ENCODE data around the gene SDK1. TPM values are rescaled to one million over a fixed set of nuclear protein-coding genes. Genes with fewer than 3 reads are reported as not detected.

The SDK1 gene
- total and polyA plus RNA-seq, 2 experiments from 2014 or later, result 2.1 to 10.0 TPM

GRCh38 chr7:4119848-4120247 is 818.8 kb downstream of the SDK1 start:
- ATAC-seq, result no peak
- no peak overlapping the region for H3K4me3 ChIP-seq
- Mint-ChIP-seq H3K27ac (no peak overlapping the region), H3K27me3 (ENCODE audit: insufficient read depth, low read depth, poor library complexity) (peaks cover 5% of the 10 kb centered on the region), H3K4me1 (peaks cover 5% of the 10 kb centered on the region), H3K9me3 (peaks cover 37% of the 10 kb centered on the region), H3K4me3 (no peak overlapping the region), H3K36me3 (ENCODE audit: low read depth) (peaks cover 28% of the 10 kb centered on the region; the same call in 2 of the 3 replicates)
- DNase-seq (ENCODE audit: low spot score), result no peak
- TF ChIP-seq REST (IDR thresholded peaks at IDR 0.05; ENCODE audit: unreplicated experiment) (no peak), ETS1 (IDR thresholded peaks at IDR 0.05) (no peak), ZNF114 (CRISPR knock-in tag; IDR thresholded peaks at IDR 0.05) (no peak), NANOG (IDR thresholded peaks at IDR 0.05; ENCODE audit: borderline replicate concordance) (no peak), ZNF462 (CRISPR knock-in tag; IDR thresholded peaks at IDR 0.05) (no peak), CREB1 (CRISPR knock-in tag; IDR thresholded peaks at IDR 0.05; ENCODE audit: low read depth) (no peak), EZH2phosphoT487 (IDR thresholded peaks at IDR 0.05; ENCODE audit: unreplicated experiment) (no peak), ZNF331 (CRISPR knock-in tag; IDR thresholded peaks at IDR 0.05; ENCODE audit: low read depth) (no peak), CTCF (conservative IDR thresholded peaks at IDR 0.05; ENCODE audit: low read depth in 2 of 2) (no peak)
- H3K27me3 ChIP-seq (ENCODE audit: insufficient read depth), result no peaks in the 10 kb centered on the region
- no peaks in the 10 kb centered on the region for H3K79me2 ChIP-seq (replicated peaks; ENCODE audit: insufficient read depth)
- H4K20me1 ChIP-seq (replicated peaks; ENCODE audit: insufficient read depth), result no peaks in the 10 kb centered on the region
- no peak overlapping the region for H3K27ac ChIP-seq (ENCODE audit: low read depth)
- no peak overlapping the region for H3K4me2 ChIP-seq
- no peaks in the 10 kb centered on the region for H3K4me1 ChIP-seq (ENCODE audit: insufficient read depth)
- H3F3A ChIP-seq (replicated peaks; ENCODE audit: low read depth), result no peaks in the 10 kb centered on the region
- no peak overlapping the region for H2AFZ ChIP-seq
- H3K9me2 ChIP-seq (ENCODE audit: insufficient read depth), result no peaks in the 10 kb centered on the region
- peaks cover 5% of the 10 kb centered on the region; the same call in 1 of the 2 replicates for H3K36me3 ChIP-seq (ENCODE audit: insufficient read depth)

All from GM23338 (cell line).